Amygdala (tissue), 56 donors: ENCODE measurements around the gene MYO18A.

ENCODE experiments used
- DNase-seq, 56 donors: peaks; one replicate each; lab custom pipeline; 2025; lab: John Stamatoyannopoulos, UW

MYO18A gene

GRCh38 chr17:29110372-29110757, 69.8 kb downstream of the MYO18A start:
- DNase-seq, result no peak

- no peak for DNase-seq
Measured at GRCh38 chr17:29109477-29110371, 70.5 kb downstream of the MYO18A start.

GRCh38 chr17:29108823-29109476, 71.2 kb downstream of the MYO18A start:
- DNase-seq, result no peak

- DNase-seq, result peak in 1 of 56 donors; percentile 7
Measured at GRCh38 chr17:29107933-29108822, 72.0 kb downstream of the MYO18A start.

- DNase-seq, result peak in 6 of 56 donors; percentile 10 to 42 (median 18)
Measured at GRCh38 chr17:29107084-29107483, 73.1 kb downstream of the MYO18A start.

GRCh38 chr17:29103341-29103740, 76.9 kb downstream of the MYO18A start:
- DNase-seq, result no peak

- DNase-seq, result no peak
Measured at GRCh38 chr17:29102741-29103181, 77.4 kb downstream of the MYO18A start.

- no peak for DNase-seq
Measured at GRCh38 chr17:29102046-29102445, 78.2 kb downstream of the MYO18A start.

- DNase-seq, result no peak
Measured at GRCh38 chr17:29100296-29100695, 79.9 kb downstream of the MYO18A start.

GRCh38 chr17:29099527-29099926, 80.7 kb downstream of the MYO18A start:
- no peak for DNase-seq

GRCh38 chr17:29096094-29096493, 84.1 kb downstream of the MYO18A start:
- DNase-seq, result peak in 3 of 56 donors; percentile 51 to 52 (median 52)

GRCh38 chr17:29095439-29095838, 84.8 kb downstream of the MYO18A start:
- no peak for DNase-seq

- no peak for DNase-seq
Measured at GRCh38 chr17:29094101-29094708, 86.0 kb downstream of the MYO18A start.

GRCh38 chr17:29093090-29093871, 86.9 kb downstream of the MYO18A start:
- no peak for DNase-seq

- peak in 1 of 56 donors; percentile 16 for DNase-seq
Measured at GRCh38 chr17:29091606-29092289, 88.5 kb downstream of the MYO18A start.

- peak in 34 of 56 donors; percentile 15 to 74 (median 42) for DNase-seq
Measured at GRCh38 chr17:29090750-29091605, 89.2 kb downstream of the MYO18A start.

- DNase-seq, result no peak
Measured at GRCh38 chr17:29090108-29090507, 90.1 kb downstream of the MYO18A start.

- DNase-seq, result peak in 53 of 56 donors; percentile 13 to 83 (median 59)
Measured at GRCh38 chr17:29089601-29090044, 90.6 kb downstream of the MYO18A start.
